Measurements from ENCODE around the gene SNX7.

The SNX7 gene

GRCh38 chr1:98763488-98764150 lies 102.1 kb downstream of the SNX7 start:
- in situ Hi-C loops (cut with MboI; ENCODE audit: low sequenced_read_pairs), result no loop called here

GRCh38 chr1:98764485-98764884 lies 103.0 kb downstream of the SNX7 start:
- in situ Hi-C loops (cut with MboI; ENCODE audit: low sequenced_read_pairs), result no loop called here

GRCh38 chr1:98766255-98766654 lies 104.7 kb downstream of the SNX7 start:
- in situ Hi-C loops (cut with MboI; ENCODE audit: low sequenced_read_pairs), result no loop called here

- in situ Hi-C loops (cut with MboI; ENCODE audit: low sequenced_read_pairs), result no loop called here
Observed at GRCh38 chr1:98769162-98769561, 107.6 kb downstream of the SNX7 start.

GRCh38 chr1:98781906-98782305 lies 120.4 kb downstream of the SNX7 start:
- in situ Hi-C loops (cut with MboI; ENCODE audit: low sequenced_read_pairs), result no loop called here

- in situ Hi-C loops (cut with MboI; ENCODE audit: low sequenced_read_pairs), result no loop called here
Observed at GRCh38 chr1:98783821-98784220, 122.3 kb downstream of the SNX7 start.

GRCh38 chr1:98791498-98791897 lies 130.0 kb downstream of the SNX7 start:
- in situ Hi-C loops (cut with MboI; ENCODE audit: low sequenced_read_pairs), result no loop called here

GRCh38 chr1:98792123-98792522 lies 130.6 kb downstream of the SNX7 start:
- in situ Hi-C loops (cut with MboI; ENCODE audit: low sequenced_read_pairs), result no loop called here

- in situ Hi-C loops (cut with MboI; ENCODE audit: low sequenced_read_pairs), result no loop called here
Observed at GRCh38 chr1:98793136-98793535, 131.6 kb downstream of the SNX7 start.

- in situ Hi-C loops (cut with MboI; ENCODE audit: low sequenced_read_pairs), result no loop called here
Observed at GRCh38 chr1:98794196-98794886, 132.8 kb downstream of the SNX7 start.

GRCh38 chr1:98796049-98796448 lies 134.5 kb downstream of the SNX7 start:
- in situ Hi-C loops (cut with MboI; ENCODE audit: low sequenced_read_pairs), result no loop called here

- in situ Hi-C loops (cut with MboI; ENCODE audit: low sequenced_read_pairs), result no loop called here
Observed at GRCh38 chr1:98797506-98797905, 136.0 kb downstream of the SNX7 start.

All from HL-60/S4 treated with phorbol 12-myristate 13-acetate at 8.2 ng/mL for 4 days and 3 days (cell line).